Coronary artery (tissue), 2 donors: ENCODE results near the gene TRPM4.

ENCODE experiments used
- DNase-seq: peaks from one replicate; pipeline ENCODE4 v3.0.0-alpha.2; 2017; ENCODE audit warnings: low spot score
- H3K27ac ChIP-seq, 2 donors: fragments of 200-600 bp; sonication (generic); one replicate each; pipeline ENCODE4 v1.5.1; 2016 to 2019
- H3K4me3 ChIP-seq: fragments of 200-600 bp; sonication (generic); 2 replicates; pipeline ENCODE4 v1.5.1; 2016; ENCODE audit warnings: mild to moderate bottlenecking, moderate library complexity
- TF ChIP-seq, protein P1 (sequence below): fragments of 200-600 bp; sonication (generic); IDR thresholded peaks from one replicate; pipeline ENCODE4 v1.5.1; 2019; ENCODE audit warnings: antibody characterized with exemption

The TRPM4 gene

GRCh38 chr19:49149652-49150105 lies 7.9 kb upstream of the TRPM4 start:
- DNase-seq, result peak; percentile 92
- H3K4me3 ChIP-seq, result peak overlapping the region; percentile 92
- TF ChIP-seq, protein P1, sequence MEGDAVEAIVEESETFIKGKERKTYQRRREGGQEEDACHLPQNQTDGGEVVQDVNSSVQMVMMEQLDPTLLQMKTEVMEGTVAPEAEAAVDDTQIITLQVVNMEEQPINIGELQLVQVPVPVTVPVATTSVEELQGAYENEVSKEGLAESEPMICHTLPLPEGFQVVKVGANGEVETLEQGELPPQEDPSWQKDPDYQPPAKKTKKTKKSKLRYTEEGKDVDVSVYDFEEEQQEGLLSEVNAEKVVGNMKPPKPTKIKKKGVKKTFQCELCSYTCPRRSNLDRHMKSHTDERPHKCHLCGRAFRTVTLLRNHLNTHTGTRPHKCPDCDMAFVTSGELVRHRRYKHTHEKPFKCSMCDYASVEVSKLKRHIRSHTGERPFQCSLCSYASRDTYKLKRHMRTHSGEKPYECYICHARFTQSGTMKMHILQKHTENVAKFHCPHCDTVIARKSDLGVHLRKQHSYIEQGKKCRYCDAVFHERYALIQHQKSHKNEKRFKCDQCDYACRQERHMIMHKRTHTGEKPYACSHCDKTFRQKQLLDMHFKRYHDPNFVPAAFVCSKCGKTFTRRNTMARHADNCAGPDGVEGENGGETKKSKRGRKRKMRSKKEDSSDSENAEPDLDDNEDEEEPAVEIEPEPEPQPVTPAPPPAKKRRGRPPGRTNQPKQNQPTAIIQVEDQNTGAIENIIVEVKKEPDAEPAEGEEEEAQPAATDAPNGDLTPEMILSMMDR, result no peak
- peak overlapping the region; percentile 68 to 94 for H3K27ac ChIP-seq

GRCh38 chr19:49150106-49150943 lies 7.3 kb upstream of the TRPM4 start:
- Histone ChIP-seq H3K4me3 (peak overlapping the region; percentile 92), H3K27ac (peak overlapping the region; percentile 68 to 94)
- DNase-seq, result peak; percentile 88
- TF ChIP-seq, protein P1, result no peak

DNA sequence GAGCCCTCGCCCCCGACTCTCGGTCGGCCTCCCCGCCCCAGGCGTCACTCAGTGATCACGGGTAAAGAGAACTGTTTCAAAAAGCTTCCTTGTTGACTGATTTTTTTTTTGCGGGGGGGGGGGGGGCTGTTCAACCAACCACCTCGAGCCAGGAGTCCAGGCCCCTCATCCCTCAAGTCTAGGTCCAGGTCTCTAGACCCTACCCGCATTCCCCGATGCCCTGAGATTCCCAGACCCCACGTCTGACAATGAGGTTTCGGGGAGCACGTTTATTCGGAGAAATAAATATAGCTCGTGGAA lies 6.7 kb upstream of the TRPM4 start:
- Histone ChIP-seq H3K27ac (peak overlapping the region; percentile 68 to 94), H3K4me3 (peak overlapping the region; percentile 92)
- no peak for DNase-seq
- TF ChIP-seq, protein P1, result no peak

- no peak for DNase-seq
- H3K27ac ChIP-seq, result peak overlapping the region; percentile 68 to 94
- TF ChIP-seq, protein P1, result no peak
- H3K4me3 ChIP-seq, result peak overlapping the region; percentile 92
These were observed 6.1 kb upstream of the TRPM4 start for GRCh38 chr19:49151267-49152118.

DNA sequence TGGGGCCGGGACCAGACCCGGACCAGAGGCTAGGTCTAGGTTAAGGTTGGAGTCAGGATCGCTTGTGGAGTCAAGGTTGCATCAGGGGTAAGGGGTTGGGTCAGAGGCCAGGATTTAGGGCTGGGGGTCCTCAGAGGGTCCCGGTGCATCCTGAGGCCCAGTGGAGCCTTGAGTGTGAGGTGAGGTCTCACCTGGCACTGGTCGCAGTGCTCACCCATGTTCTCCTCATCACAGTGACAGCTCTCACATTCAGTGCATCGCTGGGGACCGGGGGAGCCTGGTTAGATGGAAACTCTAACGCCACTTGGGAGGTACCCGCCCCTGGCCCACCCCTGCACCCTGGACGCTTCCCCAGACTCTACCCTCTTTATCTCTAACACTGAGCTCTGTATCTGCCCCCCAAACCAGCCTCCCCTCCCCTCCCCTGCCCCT lies 5.5 kb upstream of the TRPM4 start:
- Histone ChIP-seq H3K27ac (peak overlapping the region in 1 of 2 donors; percentile 94), H3K4me3 (peak overlapping the region; percentile 92)
- no peak for DNase-seq
- TF ChIP-seq, protein P1, result no peak

GRCh38 chr19:49153167-49153809 lies 4.3 kb upstream of the TRPM4 start:
- TF ChIP-seq, protein P1, result no peak
- no peak overlapping the region for H3K4me3 ChIP-seq

More at GRCh38 chr19:49153167-49153809, 4.3 kb upstream of the TRPM4 start:
- H3K27ac ChIP-seq, result no peak overlapping the region
- no peak for DNase-seq
